ENCODE results near the gene TOGARAM2. TPM values are rescaled to one million over a fixed set of nuclear protein-coding genes. Genes with fewer than 3 reads are reported as not detected.

TOGARAM2 gene
- total RNA-seq, 1 donor from 2014 or later = not detected

- TF ChIP-seq CTCF (conservative IDR thresholded peaks at IDR 0.05; ENCODE audit: low read depth, low read length) = no peak
- DNase-seq (ENCODE audit: low read depth) = no peak
- no peak overlapping the region for H3K4me3 ChIP-seq (ENCODE audit: low read depth, low read length)
Measured at GRCh38 chr2:29031046-29031445, 49.9 kb downstream of the TOGARAM2 start.

DNA sequence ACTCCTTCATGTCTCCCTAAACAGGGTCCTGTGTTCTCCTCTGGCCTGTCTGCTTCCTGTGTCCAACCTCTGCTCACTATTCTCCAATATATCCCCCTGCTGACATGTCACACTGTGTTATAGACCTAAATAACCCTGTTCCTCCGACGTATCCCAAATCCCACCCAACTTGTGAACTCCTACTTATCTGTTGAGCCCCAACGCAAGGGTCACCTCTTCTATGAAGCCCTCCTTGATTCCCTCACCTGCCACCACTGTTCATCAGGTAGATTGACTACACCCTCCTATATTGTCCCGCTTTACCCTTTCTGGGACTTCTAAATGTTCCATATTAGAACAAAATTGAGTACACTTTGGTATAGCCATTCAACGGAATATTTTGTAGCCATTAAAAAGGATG, 51.1 kb downstream of the TOGARAM2 start:
- DNase-seq (ENCODE audit: low read depth) = no peak
- H3K4me3 ChIP-seq (ENCODE audit: low read depth, low read length) = no peak overlapping the region

DNA sequence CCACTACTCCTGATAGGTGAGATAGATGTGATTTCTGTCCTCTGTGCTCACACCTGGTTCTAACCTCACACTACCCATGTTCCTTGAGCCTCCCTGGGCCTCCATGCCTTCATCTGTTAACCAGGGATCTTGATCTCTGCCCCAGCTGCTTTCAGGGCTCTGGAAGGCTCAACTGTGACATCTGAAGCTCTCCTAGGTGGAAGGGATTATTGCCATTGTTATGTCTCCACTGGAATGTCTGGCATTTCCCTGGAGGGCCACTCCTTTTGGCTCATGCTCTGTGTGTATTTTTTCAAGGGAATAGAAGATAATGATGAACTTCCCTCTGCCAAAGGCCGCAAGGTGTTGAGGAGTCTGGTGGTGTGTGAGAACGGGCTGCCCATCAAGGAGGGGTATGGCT, 52.1 kb downstream of the TOGARAM2 start:
- no peak overlapping the region for H3K4me3 ChIP-seq (ENCODE audit: low read depth, low read length)
- peak; percentile 10 for DNase-seq (ENCODE audit: low read depth)
- no peak for TF ChIP-seq CTCF (conservative IDR thresholded peaks at IDR 0.05; ENCODE audit: low read depth, low read length)

More for the DNA sequence above, 51.1 kb downstream of the TOGARAM2 start:
- no peak for TF ChIP-seq CTCF (conservative IDR thresholded peaks at IDR 0.05; ENCODE audit: low read depth, low read length)

DNA sequence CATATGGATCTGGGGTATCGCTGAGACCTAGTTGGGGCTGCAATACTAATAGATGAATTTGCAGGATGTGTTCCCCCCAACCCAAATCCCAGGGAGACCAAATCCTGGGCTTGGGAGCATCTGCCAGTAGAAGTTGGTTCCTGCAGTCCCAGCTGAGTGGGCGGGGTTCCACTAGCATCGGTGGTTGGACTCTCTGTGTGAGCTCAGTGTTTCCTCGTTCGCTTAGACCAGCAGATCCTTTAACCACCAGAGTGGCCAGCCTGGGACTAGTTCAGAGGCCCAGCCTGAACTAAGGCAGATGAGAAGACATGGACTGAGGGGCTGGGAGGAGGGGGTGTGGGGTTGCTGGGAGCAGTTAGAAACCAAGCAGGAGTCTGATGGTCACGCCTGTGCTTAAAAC, 52.6 kb downstream of the TOGARAM2 start:
- no peak for TF ChIP-seq CTCF (conservative IDR thresholded peaks at IDR 0.05; ENCODE audit: low read depth, low read length)
- H3K4me3 ChIP-seq (ENCODE audit: low read depth, low read length) = no peak overlapping the region
- DNase-seq (ENCODE audit: low read depth) = no peak

GRCh38 chr2:29035016-29035745, 54.1 kb downstream of the TOGARAM2 start:
- H3K4me3 ChIP-seq (ENCODE audit: low read depth, low read length) = no peak overlapping the region
- DNase-seq (ENCODE audit: low read depth) = no peak
- no peak for TF ChIP-seq CTCF (conservative IDR thresholded peaks at IDR 0.05; ENCODE audit: low read depth, low read length)

DNA sequence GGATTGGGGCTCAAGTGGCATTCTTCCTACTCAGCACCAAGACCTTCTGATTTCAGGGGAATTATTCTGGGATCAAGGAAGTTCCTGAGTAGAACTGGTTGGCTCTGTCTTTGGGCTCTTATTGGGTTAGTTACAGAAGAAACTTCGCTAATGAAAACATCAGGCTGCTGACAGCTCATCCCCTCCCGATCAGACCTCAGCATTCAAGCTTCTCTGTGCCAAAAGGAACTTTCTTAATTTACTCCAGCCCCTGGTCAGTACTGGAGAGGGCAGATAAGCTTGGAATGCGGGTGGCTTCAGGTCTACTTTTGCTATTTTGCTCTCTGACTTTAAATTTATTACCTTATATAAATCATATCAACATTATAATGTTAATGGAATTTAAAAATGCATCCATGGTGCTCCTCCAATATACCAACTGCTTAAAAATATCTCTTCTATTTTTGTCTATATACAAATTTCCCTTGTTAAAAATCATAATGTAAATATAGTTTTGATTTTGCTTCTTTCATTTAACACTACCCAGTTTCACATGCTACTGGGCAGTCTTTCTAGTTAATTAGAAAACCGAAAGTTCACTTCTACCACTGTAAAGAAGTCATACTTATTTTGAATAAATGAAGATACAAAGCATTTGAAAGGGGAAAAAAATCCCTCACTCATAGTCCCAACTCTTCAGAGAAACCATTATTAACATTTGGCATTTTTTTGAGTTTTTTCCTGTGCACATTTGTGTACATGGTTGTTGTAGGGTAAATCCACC, 58.8 kb downstream of the TOGARAM2 start:
- DNase-seq (ENCODE audit: low read depth) = no peak
- no peak overlapping the region for H3K4me3 ChIP-seq (ENCODE audit: low read depth, low read length)
- TF ChIP-seq CTCF (conservative IDR thresholded peaks at IDR 0.05; ENCODE audit: low read depth, low read length) = no peak

All from epithelial cell of proximal tubule (primary cell).